NCI-H2196 treated with DMSO at 0.1 percent for 48 hours (cell line): Measurements from ENCODE around the gene SUGCT.
A peak's percentile ranks its signal among the peaks of the same experiment; 100 is the strongest.

Source experiments
- DNase-seq: peaks from one replicate; lab custom pipeline; 2025; ENCODE audit not compliant: unreplicated experiment; lab: John Stamatoyannopoulos, UW

The SUGCT gene

GRCh38 chr7:40316176-40316575, 181.4 kb downstream of the SUGCT start:
- no peak for DNase-seq

- DNase-seq = no peak
Measured at GRCh38 chr7:40324914-40325313, 190.1 kb downstream of the SUGCT start.

GRCh38 chr7:40327113-40327512, 192.3 kb downstream of the SUGCT start:
- DNase-seq = no peak

GRCh38 chr7:40327873-40328272, 193.1 kb downstream of the SUGCT start:
- DNase-seq = no peak

GRCh38 chr7:40329601-40330153, 194.9 kb downstream of the SUGCT start:
- DNase-seq = peak; percentile 9

- no peak for DNase-seq
Measured at GRCh38 chr7:40330408-40330807, 195.6 kb downstream of the SUGCT start.

GRCh38 chr7:40331915-40332314, 197.1 kb downstream of the SUGCT start:
- DNase-seq = no peak

- no peak for DNase-seq
Measured at GRCh38 chr7:40332516-40332915, 197.7 kb downstream of the SUGCT start.

GRCh38 chr7:40341836-40342235, 207.0 kb downstream of the SUGCT start:
- DNase-seq = no peak

GRCh38 chr7:40346554-40346953, 211.7 kb downstream of the SUGCT start:
- DNase-seq = no peak

- no peak for DNase-seq
Measured at GRCh38 chr7:40348126-40348728, 213.4 kb downstream of the SUGCT start.

GRCh38 chr7:40350100-40350499, 215.3 kb downstream of the SUGCT start:
- DNase-seq = no peak

GRCh38 chr7:40354711-40355110, 219.9 kb downstream of the SUGCT start:
- no peak for DNase-seq

- no peak for DNase-seq
Measured at GRCh38 chr7:40356312-40356711, 221.5 kb downstream of the SUGCT start.

GRCh38 chr7:40356871-40357709, 222.3 kb downstream of the SUGCT start:
- no peak for DNase-seq

- no peak for DNase-seq
Measured at GRCh38 chr7:40369641-40370277, 235.0 kb downstream of the SUGCT start.

- no peak for DNase-seq
Measured at GRCh38 chr7:40371806-40372440, 237.1 kb downstream of the SUGCT start.

GRCh38 chr7:40374575-40374974, 239.8 kb downstream of the SUGCT start:
- no peak for DNase-seq

- no peak for DNase-seq
Measured at GRCh38 chr7:40380111-40380510, 245.3 kb downstream of the SUGCT start.

- no peak for DNase-seq
Measured at GRCh38 chr7:40382145-40382544, 247.3 kb downstream of the SUGCT start.

- DNase-seq = no peak
Measured at GRCh38 chr7:40393660-40394059, 258.9 kb downstream of the SUGCT start.
